ENCODE data around the gene DCC.

DNA sequence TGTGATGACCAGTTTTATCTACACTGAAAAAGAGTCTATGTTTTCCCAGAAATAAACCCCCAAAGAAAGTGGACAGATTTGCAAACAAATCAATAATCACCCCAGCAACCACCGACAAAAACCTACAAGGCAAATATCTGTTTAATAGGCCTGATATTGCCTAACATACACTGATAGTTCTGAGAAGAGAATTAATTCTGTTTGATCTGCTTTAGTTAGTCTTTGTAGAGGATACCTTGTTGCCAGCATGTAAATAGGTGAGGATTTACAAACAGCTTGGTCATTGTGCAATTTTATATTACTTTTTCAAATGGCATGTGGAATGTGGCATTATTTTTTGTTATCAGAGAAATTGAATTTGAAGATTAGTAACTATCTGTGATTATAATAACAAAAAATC is 86.5 kb downstream of the DCC start:
- TF ChIP-seq, protein P1, sequence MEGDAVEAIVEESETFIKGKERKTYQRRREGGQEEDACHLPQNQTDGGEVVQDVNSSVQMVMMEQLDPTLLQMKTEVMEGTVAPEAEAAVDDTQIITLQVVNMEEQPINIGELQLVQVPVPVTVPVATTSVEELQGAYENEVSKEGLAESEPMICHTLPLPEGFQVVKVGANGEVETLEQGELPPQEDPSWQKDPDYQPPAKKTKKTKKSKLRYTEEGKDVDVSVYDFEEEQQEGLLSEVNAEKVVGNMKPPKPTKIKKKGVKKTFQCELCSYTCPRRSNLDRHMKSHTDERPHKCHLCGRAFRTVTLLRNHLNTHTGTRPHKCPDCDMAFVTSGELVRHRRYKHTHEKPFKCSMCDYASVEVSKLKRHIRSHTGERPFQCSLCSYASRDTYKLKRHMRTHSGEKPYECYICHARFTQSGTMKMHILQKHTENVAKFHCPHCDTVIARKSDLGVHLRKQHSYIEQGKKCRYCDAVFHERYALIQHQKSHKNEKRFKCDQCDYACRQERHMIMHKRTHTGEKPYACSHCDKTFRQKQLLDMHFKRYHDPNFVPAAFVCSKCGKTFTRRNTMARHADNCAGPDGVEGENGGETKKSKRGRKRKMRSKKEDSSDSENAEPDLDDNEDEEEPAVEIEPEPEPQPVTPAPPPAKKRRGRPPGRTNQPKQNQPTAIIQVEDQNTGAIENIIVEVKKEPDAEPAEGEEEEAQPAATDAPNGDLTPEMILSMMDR (IDR thresholded peaks at IDR 0.05 in 2 of 3, conservative IDR thresholded peaks at IDR 0.05 in 1 of 3; ENCODE audit: borderline replicate concordance in 1 of 3, insufficient read depth in 1 of 3, low read depth in 2 of 3, low read length in 2 of 3), result no peak
- TF ChIP-seq POLR2A (IDR thresholded peaks at IDR 0.05; ENCODE audit: borderline replicate concordance, extremely low read depth, insufficient read depth, insufficient read length), result no peak

All from HCT116 (cell line).